ENCODE results near the gene SUGT1. TPM values are rescaled to one million over a fixed set of nuclear protein-coding genes. Genes with fewer than 3 reads are reported as not detected.
"Not testable (repeated sequence)": the region's sequence is repeated elsewhere in the genome, so short reads cannot be mapped to it uniquely, and the experiment has no call there.

SUGT1 gene
- total and polyA plus RNA-seq, 11 donors, result 32.7 to 70.8 (median 47.4) TPM

- intact Hi-C loops (cut with DNase I), result loop anchor here in 8 of 10 donors (1.0 to 10.0 kb wide), 4 partner anchors 35 to 347 kb away; partner anchors contain the start of gene SUGT1 (in 7 of the 8)
- H3K27ac ChIP-seq, result peak overlapping the region; percentile 58 to 88 (median 80)
- DNase-seq, result peak; percentile 80 to 85 (median 84)
- H3K36me3 ChIP-seq, result peaks cover 0 to 12% (median 2%) of the 10 kb centered on the region in 9 donors
- no peaks in the 10 kb centered on the region for H3K9me3 ChIP-seq
- peak overlapping the region; percentile 44 to 96 (median 72) for H3K4me3 ChIP-seq
- peaks cover 0 to 22% (median 7%) of the 10 kb centered on the region in 12 donors for H3K4me1 ChIP-seq
- WGBS, 4 donors, result 0 to 2% (median 2%) methylated on average over 49 to 51 of the region's 51 CpGs
- ATAC-seq, result peak; percentile 97 to 99 (median 99)
- H3K27me3 ChIP-seq, result no peaks in the 10 kb centered on the region
- peak in 1 of 2 donors; percentile 55 for TF ChIP-seq POLR2A (IDR thresholded peaks at IDR 0.05)
- TF ChIP-seq CTCF (IDR thresholded peaks at IDR 0.05), result no peak
Measured at GRCh38 chr13:52617070-52618060, 35.3 kb upstream of the SUGT1 start.

GRCh38 chr13:52631083-52631690 lies 21.4 kb upstream of the SUGT1 start:
- H3K9me3 ChIP-seq; H3K27me3 ChIP-seq; DNase-seq; ATAC-seq; intact Hi-C loops (cut with DNase I); H3K4me1 ChIP-seq: not testable (repeated sequence)
- Histone ChIP-seq H3K36me3 (peaks cover 0 to 88% (median 43%) of the 10 kb centered on the region in 9 donors), H3K27ac (peak overlapping the region in 1 of 12 donors; percentile 31), H3K4me3 (peak overlapping the region in 3 of 12 donors; percentile 1 to 28 (median 22))
- 66 to 69% (median 67%) methylated on average over 7 of the region's 7 CpGs for WGBS, 4 donors

GRCh38 chr13:52638666-52639328 lies 13.8 kb upstream of the SUGT1 start:
- ATAC-seq, result no peak
- no peak for DNase-seq
- Histone ChIP-seq H3K4me1 (no peaks in the 10 kb centered on the region), H3K27me3 (no peaks in the 10 kb centered on the region), H3K36me3 (peaks cover 0 to 79% (median 46%) of the 10 kb centered on the region in 9 donors), H3K9me3 (no peaks in the 10 kb centered on the region), H3K4me3 (no peak overlapping the region), H3K27ac (no peak overlapping the region)
- intact Hi-C loops (cut with DNase I), result no loop called here
- WGBS, 4 donors, result 88 to 92% (median 91%) methylated on average over 5 of the region's 5 CpGs
- TF ChIP-seq POLR2A (IDR thresholded peaks at IDR 0.05) (no peak), CTCF (IDR thresholded peaks at IDR 0.05) (no peak)

GRCh38 chr13:52642131-52642530 lies 10.5 kb upstream of the SUGT1 start, which contains the start of gene HNRNPA1L2:
HNRNPA1L2 (plus strand) TSS chr13:52642431; CDS start chr13:52642493, 62 bp downstream.
- DNase-seq (no peak), ATAC-seq (no peak)
- no peaks in the 10 kb centered on the region for H3K4me1 ChIP-seq
- H3K27ac ChIP-seq, result no peak within 1 kb of the TSS
- no peaks in the 10 kb centered on the region for H3K9me3 ChIP-seq
- no peak within 1 kb of the TSS for H3K4me3 ChIP-seq
- intact Hi-C loops (cut with DNase I), result no loop called here
- H3K27me3 ChIP-seq, result no peaks in the 10 kb centered on the region
- WGBS, 4 donors, result 95 to 99% (median 98%) methylated on average over 7 of the region's 7 CpGs
- TF ChIP-seq POLR2A (IDR thresholded peaks at IDR 0.05) (no peak), CTCF (IDR thresholded peaks at IDR 0.05) (no peak)
- H3K36me3 ChIP-seq, result peaks cover 0 to 65% (median 52%) of the 10 kb centered on the region in 9 donors

Data from heart left ventricle (tissue), 16 donors.